DND-41 (cell line): ENCODE measurements around the gene IP6K2.

Experiments
- CTCF ChIP-seq: IDR thresholded peaks from 2 replicates; pipeline ENCODE4 v1.5.1; 2012; ENCODE audit warnings: borderline replicate concordance, low read length, moderate library complexity, mild to moderate bottlenecking; ENCODE audit not compliant: poor library complexity, severe bottlenecking; ENCODE audit errors: extremely low read depth
- EZH2 ChIP-seq: IDR thresholded peaks from 3 replicates; pipeline ENCODE4 v1.6.1; 2012; ENCODE audit warnings: borderline replicate concordance, low read depth, mild to moderate bottlenecking, moderate library complexity, low read length, inconsistent platforms; ENCODE audit not compliant: severe bottlenecking

- no peak for TF ChIP-seq CTCF
- no peak for TF ChIP-seq EZH2
These were observed 42.0 kb upstream of the IP6K2 start for GRCh38 chr3:48759071-48759470.
